SK-N-SH (cell line): Measurements from ENCODE around the gene HUWE1. TPM values are rescaled to one million over a fixed set of nuclear protein-coding genes. Genes with fewer than 3 reads are reported as not detected.
A peak's percentile ranks its signal among the peaks of the same experiment; 100 is the strongest.

Source experiments
- CHD2 ChIP-seq: fragments of 150-350 bp; IDR thresholded peaks from 2 replicates; pipeline ENCODE4 v1.6.1; 2018; ENCODE audit warnings: low read length; ENCODE audit not compliant: partially characterized antibody
- FOXJ3 ChIP-seq: sonication (generic); formaldehyde crosslinking; IDR thresholded peaks from 2 replicates; pipeline ENCODE4 v1.5.1; 2020; ENCODE audit warnings: mild to moderate bottlenecking, missing genetic modification reagents
- MXI1 ChIP-seq: IDR thresholded peaks from 2 replicates; pipeline ENCODE4 v1.6.1; 2012; ENCODE audit warnings: mild to moderate bottlenecking, low read depth, low read length, improper control_type of control experiment
- NFIC ChIP-seq: IDR thresholded peaks from 2 replicates; pipeline ENCODE4 v1.4.0; 2012; ENCODE audit warnings: borderline replicate concordance
- PBX3 ChIP-seq: IDR thresholded peaks from 2 replicates; pipeline ENCODE4; 2012
- RAD21 ChIP-seq: IDR thresholded peaks from 2 replicates; pipeline ENCODE4 v1.6.1; 2012; ENCODE audit warnings: mild to moderate bottlenecking, low read length
- RCOR1 ChIP-seq: fragments of 150-350 bp; IDR thresholded peaks from 2 replicates; pipeline ENCODE4 v1.6.1; 2017; ENCODE audit warnings: antibody characterized with exemption, low read length
- REST ChIP-seq: IDR thresholded peaks from 2 replicates; pipeline ENCODE4 v1.6.1; 2012; ENCODE audit warnings: mild to moderate bottlenecking, low read depth, low read length, moderate library complexity
- TAF1 ChIP-seq: IDR thresholded peaks from 2 replicates; pipeline ENCODE4 v1.6.1; 2012; ENCODE audit warnings: low read depth, mild to moderate bottlenecking, low read length, moderate library complexity, borderline replicate concordance
- USF1 ChIP-seq: IDR thresholded peaks from 2 replicates; pipeline ENCODE4 v1.4.0; 2012; ENCODE audit warnings: low read depth, borderline replicate concordance
- ZBTB33 ChIP-seq: IDR thresholded peaks from 2 replicates; pipeline ENCODE4 v1.4.0; 2012; ENCODE audit warnings: low read depth, borderline replicate concordance
- polyA plus RNA-seq, 3 experiments: library from polyadenylated mRNA; depleted of rRNA; stranded (reverse); fragments of >200 nt; gene quantifications; 2 replicates each; pipeline ENCODE4 v1.2.3, GENCODE V29; 2012

Gene HUWE1
- polyA plus RNA-seq, 1 of the 3 experiments (the other 2 are of a cell fraction), result 43.4 TPM

GRCh38 chrX:53683556-53684414, 2.7 kb downstream of the HUWE1 start (continued):
- TF ChIP-seq FOXJ3 (CRISPR knock-in tag), result no peak
- peak; percentile 95 for TF ChIP-seq ZBTB33
- TF ChIP-seq RCOR1, result no peak
- peak; percentile 33 for TF ChIP-seq RAD21
- no peak for TF ChIP-seq USF1
- no peak for TF ChIP-seq REST
- no peak for TF ChIP-seq PBX3
- peak; percentile 99 for TF ChIP-seq CHD2
- TF ChIP-seq NFIC, result no peak
- peak; percentile 31 for TF ChIP-seq TAF1
- 0 out of 2 replicates have a peak, but pooled peaks have one; percentile 34 for TF ChIP-seq MXI1
